RWPE2 (cell line): ENCODE results near the gene GAGE1.
A peak's percentile ranks its signal among the peaks of the same experiment; 100 is the strongest.
"Not testable (repeated sequence)": the region's sequence is repeated elsewhere in the genome, so short reads cannot be mapped to it uniquely, and the experiment has no call there.

Experiments used
- ATAC-seq: fragments of 200-7000 bp; cut with Tn5 transposase; 3 replicates; pipeline ENCODE4 v1.9.1; 2021; ENCODE audit warnings: low read depth
- DNase-seq: peaks from one replicate; pipeline ENCODE4 v3.0.0-alpha.2; 2020; ENCODE audit warnings: low spot score
- H3K27ac ChIP-seq: fragments of 450-650 bp; 2 replicates; pipeline ENCODE4 v1.5.1; 2017; ENCODE audit warnings: mild to moderate bottlenecking; ENCODE audit not compliant: poor library complexity, severe bottlenecking
- H3K27me3 ChIP-seq: fragments of 250-450 bp; sonication (Bioruptor Pico); 2 replicates; pipeline ENCODE4 v1.5.1; 2021; ENCODE audit warnings: mild to moderate bottlenecking, moderate library complexity; ENCODE audit not compliant: insufficient read depth, poor library complexity, severe bottlenecking
- H3K36me3 ChIP-seq: fragments of 250-450 bp; sonication (Bioruptor Pico); 2 replicates; pipeline ENCODE4 v1.5.1; 2020; ENCODE audit warnings: low read depth, mild to moderate bottlenecking, moderate library complexity
- H3K4me1 ChIP-seq: fragments of 250-450 bp; sonication (Bioruptor Pico); 2 replicates; pipeline ENCODE4 v1.5.1; 2021; ENCODE audit warnings: mild to moderate bottlenecking, moderate library complexity; ENCODE audit not compliant: insufficient read depth, poor library complexity, severe bottlenecking
- H3K4me3 ChIP-seq: fragments of 250-450 bp; sonication (Bioruptor Pico); 2 replicates; pipeline ENCODE4 v1.5.1; 2021; ENCODE audit warnings: mild to moderate bottlenecking, moderate library complexity; ENCODE audit not compliant: severe bottlenecking
- H3K9me3 ChIP-seq: fragments of 250-450 bp; sonication (Bioruptor Pico); 2 replicates; pipeline ENCODE4 v1.5.1; 2021; ENCODE audit warnings: mild to moderate bottlenecking, moderate library complexity; ENCODE audit not compliant: severe bottlenecking

GAGE1 gene, protein sequence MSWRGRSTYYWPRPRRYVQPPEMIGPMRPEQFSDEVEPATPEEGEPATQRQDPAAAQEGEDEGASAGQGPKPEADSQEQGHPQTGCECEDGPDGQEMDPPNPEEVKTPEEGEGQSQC

DNA sequence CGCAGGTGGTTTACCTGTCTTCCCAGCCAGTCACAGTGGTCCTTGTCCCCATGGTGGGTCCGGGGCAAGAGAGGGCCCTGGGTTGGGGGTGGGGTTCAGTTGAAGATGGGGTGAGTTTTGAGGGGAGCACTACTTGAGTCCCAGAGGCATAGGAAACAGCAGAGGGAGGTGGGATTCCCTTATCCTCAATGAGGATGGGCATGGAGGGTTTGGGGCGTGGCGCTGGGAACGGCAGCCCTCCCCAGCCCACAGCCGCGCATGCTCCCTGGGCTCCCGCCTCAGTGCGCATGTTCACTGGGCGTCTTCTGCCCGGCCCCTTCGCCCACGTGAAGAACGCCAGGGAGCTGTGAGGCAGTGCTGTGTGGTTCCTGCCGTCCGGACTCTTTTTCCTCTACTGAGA lies at the start of gene GAGE1:
GAGE1 (plus strand) TSS at position 301 of the 400 bp plus-strand sequence. CDS start 1,155 bp downstream, outside the sequence.
- not testable (repeated sequence) for ATAC-seq, H3K27me3 ChIP-seq, H3K9me3 ChIP-seq, H3K36me3 ChIP-seq, DNase-seq, H3K4me3 ChIP-seq, H3K4me1 ChIP-seq, H3K27ac ChIP-seq

- not testable (repeated sequence) for H3K27ac ChIP-seq, ATAC-seq, H3K27me3 ChIP-seq, DNase-seq, H3K4me1 ChIP-seq, H3K36me3 ChIP-seq, H3K9me3 ChIP-seq, H3K4me3 ChIP-seq
These were observed 47.8 kb upstream of the GAGE1 start, which contains the start of gene GAGE12E for GRCh38 chrX:49550989-49551388. GAGE12E (plus strand) TSS chrX:49551289; CDS start chrX:49552444, 1,155 bp downstream.

DNA sequence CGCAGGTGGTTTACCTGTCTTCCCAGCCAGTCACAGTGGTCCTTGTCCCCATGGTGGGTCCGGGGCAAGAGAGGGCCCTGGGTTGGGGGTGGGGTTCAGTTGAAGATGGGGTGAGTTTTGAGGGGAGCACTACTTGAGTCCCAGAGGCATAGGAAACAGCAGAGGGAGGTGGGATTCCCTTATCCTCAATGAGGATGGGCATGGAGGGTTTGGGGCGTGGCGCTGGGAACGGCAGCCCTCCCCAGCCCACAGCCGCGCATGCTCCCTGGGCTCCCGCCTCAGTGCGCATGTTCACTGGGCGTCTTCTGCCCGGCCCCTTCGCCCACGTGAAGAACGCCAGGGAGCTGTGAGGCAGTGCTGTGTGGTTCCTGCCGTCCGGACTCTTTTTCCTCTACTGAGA lies 38.3 kb upstream of the GAGE1 start, which contains the start of gene GAGE12F:
GAGE12F (plus strand) TSS at position 301 of the 400 bp plus-strand sequence. CDS start 1,155 bp downstream, outside the sequence.
- DNase-seq, ATAC-seq, H3K9me3 ChIP-seq, H3K36me3 ChIP-seq, H3K4me3 ChIP-seq, H3K27me3 ChIP-seq, H3K4me1 ChIP-seq, H3K27ac ChIP-seq: not testable (repeated sequence)

DNA sequence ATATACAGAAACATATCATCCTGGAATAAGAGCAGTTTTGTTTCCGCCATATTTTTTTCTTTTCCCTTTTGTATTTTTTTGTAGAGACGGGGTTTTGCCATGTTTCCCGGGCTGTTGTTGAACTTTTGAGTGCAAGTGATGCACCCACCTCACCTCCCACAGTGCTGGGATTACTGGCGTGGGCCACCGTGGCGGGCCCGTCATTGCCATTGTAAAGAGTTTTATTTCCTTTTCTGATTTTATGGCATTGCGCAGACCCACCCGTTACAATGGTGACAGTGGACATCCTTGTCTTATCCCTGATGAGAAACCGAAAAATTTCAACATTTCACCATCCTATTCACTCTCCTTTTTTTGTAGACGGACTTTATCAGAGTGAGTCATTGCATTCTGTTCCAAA lies 30.1 kb upstream of the GAGE1 start:
- not testable (repeated sequence) for H3K27ac ChIP-seq, H3K4me3 ChIP-seq, H3K9me3 ChIP-seq, H3K4me1 ChIP-seq, H3K27me3 ChIP-seq, ATAC-seq, H3K36me3 ChIP-seq
- DNase-seq = peak; percentile 20

- H3K4me1 ChIP-seq, H3K4me3 ChIP-seq, ATAC-seq, H3K36me3 ChIP-seq, H3K27me3 ChIP-seq, H3K27ac ChIP-seq, H3K9me3 ChIP-seq: not testable (repeated sequence)
- DNase-seq = peak; percentile 7
These were observed 29.7 kb upstream of the GAGE1 start for GRCh38 chrX:49569152-49569551.

- not testable (repeated sequence) for H3K27me3 ChIP-seq, H3K4me1 ChIP-seq, H3K36me3 ChIP-seq, H3K9me3 ChIP-seq, H3K4me3 ChIP-seq, DNase-seq, ATAC-seq, H3K27ac ChIP-seq
These were observed 28.7 kb upstream of the GAGE1 start, which contains the start of gene GAGE12G for GRCh38 chrX:49570100-49570499. GAGE12G (plus strand) TSS chrX:49570400; CDS start chrX:49571555, 1,155 bp downstream.

DNA sequence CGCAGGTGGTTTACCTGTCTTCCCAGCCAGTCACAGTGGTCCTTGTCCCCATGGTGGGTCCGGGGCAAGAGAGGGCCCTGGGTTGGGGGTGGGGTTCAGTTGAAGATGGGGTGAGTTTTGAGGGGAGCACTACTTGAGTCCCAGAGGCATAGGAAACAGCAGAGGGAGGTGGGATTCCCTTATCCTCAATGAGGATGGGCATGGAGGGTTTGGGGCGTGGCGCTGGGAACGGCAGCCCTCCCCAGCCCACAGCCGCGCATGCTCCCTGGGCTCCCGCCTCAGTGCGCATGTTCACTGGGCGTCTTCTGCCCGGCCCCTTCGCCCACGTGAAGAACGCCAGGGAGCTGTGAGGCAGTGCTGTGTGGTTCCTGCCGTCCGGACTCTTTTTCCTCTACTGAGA lies 19.2 kb upstream of the GAGE1 start, which contains the start of gene GAGE12H:
GAGE12H (plus strand) TSS at position 301 of the 400 bp plus-strand sequence. CDS start 1,155 bp downstream, outside the sequence.
- not testable (repeated sequence) for H3K27me3 ChIP-seq, ATAC-seq, H3K4me3 ChIP-seq, H3K9me3 ChIP-seq, H3K27ac ChIP-seq, H3K36me3 ChIP-seq, DNase-seq, H3K4me1 ChIP-seq

DNA sequence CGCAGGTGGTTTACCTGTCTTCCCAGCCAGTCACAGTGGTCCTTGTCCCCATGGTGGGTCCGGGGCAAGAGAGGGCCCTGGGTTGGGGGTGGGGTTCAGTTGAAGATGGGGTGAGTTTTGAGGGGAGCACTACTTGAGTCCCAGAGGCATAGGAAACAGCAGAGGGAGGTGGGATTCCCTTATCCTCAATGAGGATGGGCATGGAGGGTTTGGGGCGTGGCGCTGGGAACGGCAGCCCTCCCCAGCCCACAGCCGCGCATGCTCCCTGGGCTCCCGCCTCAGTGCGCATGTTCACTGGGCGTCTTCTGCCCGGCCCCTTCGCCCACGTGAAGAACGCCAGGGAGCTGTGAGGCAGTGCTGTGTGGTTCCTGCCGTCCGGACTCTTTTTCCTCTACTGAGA lies 9.6 kb upstream of the GAGE1 start, which contains the start of gene GAGE2A:
GAGE2A (plus strand) TSS at position 301 of the 400 bp plus-strand sequence. CDS start 1,155 bp downstream, outside the sequence.
- not testable (repeated sequence) for H3K27me3 ChIP-seq, H3K27ac ChIP-seq, DNase-seq, H3K4me1 ChIP-seq, H3K9me3 ChIP-seq, H3K36me3 ChIP-seq, ATAC-seq, H3K4me3 ChIP-seq

DNA sequence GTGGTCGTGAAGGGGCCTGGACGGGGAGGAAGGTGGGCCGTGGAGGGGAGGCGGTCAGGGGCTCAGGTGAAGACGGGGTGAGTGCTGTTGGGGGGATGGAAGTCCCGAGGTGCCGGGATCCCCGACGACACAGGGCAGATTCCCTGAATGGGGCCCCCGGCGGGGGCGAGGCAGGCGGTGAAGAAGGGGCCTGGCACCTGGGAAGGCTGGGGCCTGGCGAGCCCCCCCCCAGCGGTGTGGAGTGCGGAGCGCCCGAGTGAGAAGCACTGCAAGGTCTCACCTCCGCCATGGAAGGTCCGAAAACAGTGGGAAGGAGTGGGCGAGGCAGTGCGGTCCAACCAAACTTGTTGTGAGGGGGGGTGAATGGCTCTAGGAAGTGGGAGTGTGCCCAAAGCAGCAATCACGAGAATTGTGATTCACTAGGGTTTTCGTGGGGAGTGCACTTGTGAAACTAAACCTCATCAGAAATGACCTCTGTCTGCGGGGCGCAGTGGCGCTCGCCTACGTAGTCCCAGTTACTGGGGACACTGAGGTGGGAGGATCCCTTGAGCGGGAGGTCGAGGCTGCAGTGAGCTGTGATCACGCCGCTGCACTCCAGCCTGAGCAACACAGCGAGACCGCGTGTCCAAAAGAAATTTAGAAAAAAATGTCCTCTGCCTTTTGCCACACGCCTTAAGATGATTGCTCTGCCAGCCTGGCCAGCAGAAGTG lies 8.9 kb upstream of the GAGE1 start:
- H3K4me3 ChIP-seq, H3K9me3 ChIP-seq, H3K27ac ChIP-seq, H3K36me3 ChIP-seq, H3K4me1 ChIP-seq, ATAC-seq, H3K27me3 ChIP-seq: not testable (repeated sequence)
- DNase-seq = peak; percentile 58

DNA sequence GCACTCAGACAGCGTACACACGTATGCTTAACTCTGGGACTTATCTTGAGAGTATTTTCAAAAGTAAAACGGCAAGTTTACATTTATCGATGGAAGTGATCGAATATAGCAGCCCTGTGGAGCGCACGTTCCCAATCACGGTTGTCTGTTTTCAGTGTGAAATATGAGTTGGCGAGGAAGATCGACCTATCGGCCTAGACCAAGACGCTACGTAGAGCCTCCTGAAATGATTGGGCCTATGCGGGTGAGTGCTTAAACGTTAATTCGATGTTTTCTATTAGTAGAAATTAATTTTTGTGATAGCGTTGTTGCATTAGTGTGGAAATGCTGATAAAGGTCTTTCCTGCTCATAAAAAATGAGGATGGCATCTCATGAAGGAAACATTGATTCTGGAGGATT lies 8.3 kb upstream of the GAGE1 start:
- not testable (repeated sequence) for DNase-seq, H3K27ac ChIP-seq, H3K9me3 ChIP-seq, H3K36me3 ChIP-seq, H3K27me3 ChIP-seq, ATAC-seq, H3K4me1 ChIP-seq, H3K4me3 ChIP-seq
